ENCODE data around the gene NARS2.

The NARS2 gene

DNA sequence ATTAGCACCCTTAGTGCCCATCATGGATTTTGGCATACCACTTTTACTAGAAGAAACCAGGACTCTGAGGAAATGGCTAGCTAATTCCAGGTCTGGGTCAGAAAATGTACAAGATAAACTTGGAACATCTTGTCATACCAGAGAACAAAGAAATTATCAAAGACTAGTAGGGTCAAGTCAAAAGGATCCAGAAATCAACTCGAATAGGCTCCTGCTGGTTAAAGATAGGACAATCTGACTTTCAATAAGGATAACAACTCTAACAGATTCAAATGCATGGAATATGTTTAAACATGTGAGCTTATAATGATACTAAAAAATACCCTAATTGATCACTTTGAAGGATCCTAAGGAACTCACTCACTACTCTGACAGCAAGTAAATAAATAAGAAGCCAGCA is 175.9 kb downstream of the NARS2 start:
- no peaks in the 10 kb centered on the region for H3K9me3 ChIP-seq
- no peak overlapping the region for H3K27ac ChIP-seq
- no peaks in the 10 kb centered on the region for H3K36me3 ChIP-seq
- H3K4me1 ChIP-seq (ENCODE audit: control insufficient read depth in 1 of 2, insufficient read depth in 1 of 2, low read depth in 1 of 2, low read length in 1 of 2): peaks cover 16 to 25% of the 10 kb centered on the region in 2 experiments
- H3K4me3 ChIP-seq (ENCODE audit: low read depth in 1 of 2, low read length in 1 of 2): no peak overlapping the region
- no peaks in the 10 kb centered on the region for H3K27me3 ChIP-seq
- no peak for TF ChIP-seq CTCF (IDR thresholded peaks at IDR 0.05)

- Histone ChIP-seq H3K27ac (peak overlapping the region; percentile 72), H3K27me3 (no peaks in the 10 kb centered on the region), H3K4me3 (ENCODE audit: low read depth in 1 of 2, low read length in 1 of 2) (peak overlapping the region in 1 of 2 experiments; percentile 33), H3K36me3 (no peaks in the 10 kb centered on the region), H3K4me1 (ENCODE audit: control insufficient read depth in 1 of 2, insufficient read depth in 1 of 2, low read depth in 1 of 2, low read length in 1 of 2) (peaks cover 16 to 34% of the 10 kb centered on the region in 2 experiments), H3K9me3 (no peaks in the 10 kb centered on the region)
- peak; percentile 60 for TF ChIP-seq CTCF (IDR thresholded peaks at IDR 0.05)
Measured at GRCh38 chr11:78397398-78397797, 177.3 kb downstream of the NARS2 start.

GRCh38 chr11:78395597-78395996 is 179.1 kb downstream of the NARS2 start:
- Histone ChIP-seq H3K9me3 (no peaks in the 10 kb centered on the region), H3K4me3 (ENCODE audit: low read depth in 1 of 2, low read length in 1 of 2) (no peak overlapping the region), H3K36me3 (no peaks in the 10 kb centered on the region), H3K27ac (no peak overlapping the region), H3K4me1 (ENCODE audit: control insufficient read depth in 1 of 2, insufficient read depth in 1 of 2, low read depth in 1 of 2, low read length in 1 of 2) (peaks cover 25 to 46% of the 10 kb centered on the region in 2 experiments), H3K27me3 (no peaks in the 10 kb centered on the region)
- TF ChIP-seq CTCF (IDR thresholded peaks at IDR 0.05): no peak

GRCh38 chr11:78392854-78393253 is 181.8 kb downstream of the NARS2 start:
- Histone ChIP-seq H3K9me3 (no peaks in the 10 kb centered on the region), H3K4me3 (ENCODE audit: low read depth in 1 of 2, low read length in 1 of 2) (no peak overlapping the region), H3K27ac (peak overlapping the region; percentile 49), H3K27me3 (no peaks in the 10 kb centered on the region), H3K36me3 (no peaks in the 10 kb centered on the region), H3K4me1 (ENCODE audit: control insufficient read depth in 1 of 2, insufficient read depth in 1 of 2, low read depth in 1 of 2, low read length in 1 of 2) (peaks cover 24 to 53% of the 10 kb centered on the region in 2 experiments)
- no peak for TF ChIP-seq CTCF (IDR thresholded peaks at IDR 0.05)

DNA sequence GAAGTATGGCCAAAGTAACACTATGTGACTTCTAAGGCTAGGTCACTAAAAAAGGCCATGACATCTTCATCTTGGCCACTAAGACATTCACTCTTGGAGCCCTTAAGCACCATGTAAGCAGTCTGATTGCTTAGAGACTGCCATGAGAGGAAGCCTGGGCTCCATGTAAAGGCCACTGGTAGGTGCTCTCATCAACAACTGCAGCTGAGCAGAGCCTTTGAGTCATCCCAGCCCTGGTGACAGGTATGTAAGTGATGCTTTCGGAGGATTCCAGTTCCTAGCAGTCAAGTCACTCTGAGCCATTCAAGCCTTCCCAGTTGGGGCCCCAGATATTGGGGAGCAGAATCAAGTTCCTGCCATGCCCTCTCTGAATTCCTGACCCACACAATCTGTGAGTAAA is 183.2 kb downstream of the NARS2 start:
- Histone ChIP-seq H3K36me3 (no peaks in the 10 kb centered on the region), H3K27me3 (no peaks in the 10 kb centered on the region), H3K9me3 (no peaks in the 10 kb centered on the region), H3K4me1 (ENCODE audit: control insufficient read depth in 1 of 2, insufficient read depth in 1 of 2, low read depth in 1 of 2, low read length in 1 of 2) (peaks cover 12 to 39% of the 10 kb centered on the region in 2 experiments), H3K27ac (peak overlapping the region; percentile 64), H3K4me3 (ENCODE audit: low read depth in 1 of 2, low read length in 1 of 2) (peak overlapping the region in 1 of 2 experiments; percentile 29)
- TF ChIP-seq CTCF (IDR thresholded peaks at IDR 0.05): no peak

GRCh38 chr11:78390809-78391208 is 183.9 kb downstream of the NARS2 start:
- no peaks in the 10 kb centered on the region for H3K27me3 ChIP-seq
- H3K27ac ChIP-seq: peak overlapping the region; percentile 64
- H3K4me1 ChIP-seq (ENCODE audit: control insufficient read depth in 1 of 2, insufficient read depth in 1 of 2, low read depth in 1 of 2, low read length in 1 of 2): peaks cover 12 to 33% of the 10 kb centered on the region in 2 experiments
- peak overlapping the region in 1 of 2 experiments; percentile 29 for H3K4me3 ChIP-seq (ENCODE audit: low read depth in 1 of 2, low read length in 1 of 2)
- TF ChIP-seq CTCF (IDR thresholded peaks at IDR 0.05): no peak
- H3K9me3 ChIP-seq: no peaks in the 10 kb centered on the region
- H3K36me3 ChIP-seq: no peaks in the 10 kb centered on the region
